Large intestine (tissue), 3 donors: ENCODE measurements around the gene DMD. TPM values are rescaled to one million over a fixed set of nuclear protein-coding genes. Genes with fewer than 3 reads are reported as not detected.
"Not testable (repeated sequence)": the region's sequence is repeated elsewhere in the genome, so short reads cannot be mapped to it uniquely, and the experiment has no call there.

ENCODE experiments used
- DNase-seq, 2 donors: peaks; one replicate each; pipeline versions ENCODE4 v3.0.0 to v3.0.0-alpha.2; 2013
- H3K27ac ChIP-seq: one replicate; pipeline ENCODE4 v1.5.1; 2013; ENCODE audit warnings: low read length
- H3K27me3 ChIP-seq: 2 replicates; pipeline ENCODE4 v1.6.1; 2013; ENCODE audit warnings: low read length; ENCODE audit not compliant: control insufficient read depth, insufficient read depth
- H3K36me3 ChIP-seq: 2 replicates; pipeline ENCODE4 v1.6.1; 2013; ENCODE audit warnings: low read length; ENCODE audit not compliant: control insufficient read depth, insufficient read depth
- H3K4me1 ChIP-seq: one replicate; pipeline ENCODE4 v1.6.1; 2013; ENCODE audit warnings: low read length; ENCODE audit not compliant: control insufficient read depth, insufficient read depth
- H3K4me3 ChIP-seq: one replicate; pipeline ENCODE4 v1.5.1; 2013; ENCODE audit warnings: low read length
- H3K9me3 ChIP-seq: one replicate; pipeline ENCODE4 v1.6.1; 2013; ENCODE audit warnings: mild to moderate bottlenecking, low read depth, low read length, moderate library complexity; ENCODE audit not compliant: control insufficient read depth
- WGBS: methylation state at CpG from one replicate; pipeline ENCODE4 v1.1.5; 2013; ENCODE audit warnings: low lambda C conversion rate; ENCODE audit not compliant: insufficient coverage; 5-methylcytosine and 5-hydroxymethylcytosine counted together
- polyA plus RNA-seq: library from polyadenylated mRNA; unstranded; fragments of 120-200 nt; gene quantifications from one replicate; pipeline ENCODE4 v1.2.1, GENCODE V29; 2013

The DMD gene
- polyA plus RNA-seq, 1 donor, result 23.3 TPM

GRCh38 chrX:32708542-32708941 is 502.8 kb downstream of the DMD start:
- no peaks in the 10 kb centered on the region for H3K9me3 ChIP-seq
- no CpG with 5 or more reads among the region's 4 CpGs for WGBS
- H3K4me3 ChIP-seq, result no peak overlapping the region
- H3K4me1 ChIP-seq, result no peaks in the 10 kb centered on the region
- no peak overlapping the region for H3K27ac ChIP-seq
- DNase-seq, result no peak
- H3K36me3 ChIP-seq, result no peaks in the 10 kb centered on the region
- no peaks in the 10 kb centered on the region for H3K27me3 ChIP-seq

- not testable (repeated sequence) for DNase-seq, H3K9me3 ChIP-seq, H3K36me3 ChIP-seq, H3K4me1 ChIP-seq, H3K27ac ChIP-seq, H3K4me3 ChIP-seq, H3K27me3 ChIP-seq
- no CpG with 5 or more reads among the region's 9 CpGs for WGBS
Measured at GRCh38 chrX:32705385-32705784, 506.0 kb downstream of the DMD start.

- no peaks in the 10 kb centered on the region for H3K9me3 ChIP-seq
- H3K27me3 ChIP-seq, result no peaks in the 10 kb centered on the region
- no peak for DNase-seq
- no peaks in the 10 kb centered on the region for H3K36me3 ChIP-seq
- H3K4me1 ChIP-seq, result no peaks in the 10 kb centered on the region
- no peak overlapping the region for H3K4me3 ChIP-seq
- H3K27ac ChIP-seq, result no peak overlapping the region
- no CpG with 5 or more reads among the region's 1 CpG for WGBS
Measured at GRCh38 chrX:32687379-32687778, 524.0 kb downstream of the DMD start.

- 100% methylated on average over 2 of the region's 5 CpGs for WGBS
- H3K36me3 ChIP-seq, result no peaks in the 10 kb centered on the region
- no peak for DNase-seq
- no peak overlapping the region for H3K4me3 ChIP-seq
- no peaks in the 10 kb centered on the region for H3K9me3 ChIP-seq
- no peaks in the 10 kb centered on the region for H3K27me3 ChIP-seq
- H3K4me1 ChIP-seq, result no peaks in the 10 kb centered on the region
- H3K27ac ChIP-seq, result no peak overlapping the region
Measured at GRCh38 chrX:32678487-32678886, 532.9 kb downstream of the DMD start.

- WGBS, result no CpG with 5 or more reads among the region's 4 CpGs
- Histone ChIP-seq H3K27me3 (no peaks in the 10 kb centered on the region), H3K4me3 (no peak overlapping the region), H3K36me3 (no peaks in the 10 kb centered on the region), H3K4me1 (no peaks in the 10 kb centered on the region), H3K27ac (no peak overlapping the region), H3K9me3 (no peaks in the 10 kb centered on the region)
- DNase-seq, result peak in 1 of 2 donors; percentile 2
Measured at GRCh38 chrX:32673193-32673592, 538.2 kb downstream of the DMD start.

GRCh38 chrX:32662516-32662915 is 548.8 kb downstream of the DMD start:
- DNase-seq, result no peak
- no peak overlapping the region for H3K4me3 ChIP-seq
- no CpG with 5 or more reads among the region's 2 CpGs for WGBS
- no peaks in the 10 kb centered on the region for H3K36me3 ChIP-seq
- H3K27ac ChIP-seq, result no peak overlapping the region
- H3K27me3 ChIP-seq, result no peaks in the 10 kb centered on the region
- no peaks in the 10 kb centered on the region for H3K9me3 ChIP-seq
- no peaks in the 10 kb centered on the region for H3K4me1 ChIP-seq

- no peak overlapping the region for H3K4me3 ChIP-seq
- no peaks in the 10 kb centered on the region for H3K36me3 ChIP-seq
- no peaks in the 10 kb centered on the region for H3K4me1 ChIP-seq
- 100% methylated on average over 1 of the region's 9 CpGs for WGBS
- H3K9me3 ChIP-seq, result no peaks in the 10 kb centered on the region
- H3K27me3 ChIP-seq, result no peaks in the 10 kb centered on the region
- DNase-seq, result no peak
- no peak overlapping the region for H3K27ac ChIP-seq
Measured at GRCh38 chrX:32644476-32645245, 566.7 kb downstream of the DMD start.

GRCh38 chrX:32642283-32642682 is 569.1 kb downstream of the DMD start:
- Histone ChIP-seq H3K27ac (no peak overlapping the region), H3K4me1 (no peaks in the 10 kb centered on the region), H3K9me3 (no peaks in the 10 kb centered on the region), H3K27me3 (no peaks in the 10 kb centered on the region), H3K4me3 (no peak overlapping the region), H3K36me3 (no peaks in the 10 kb centered on the region)
- no peak for DNase-seq
- no CpG with 5 or more reads among the region's 3 CpGs for WGBS

- Histone ChIP-seq H3K27me3 (no peaks in the 10 kb centered on the region), H3K9me3 (no peaks in the 10 kb centered on the region), H3K27ac (no peak overlapping the region), H3K36me3 (no peaks in the 10 kb centered on the region), H3K4me3 (no peak overlapping the region), H3K4me1 (no peaks in the 10 kb centered on the region)
- no CpG with 5 or more reads among the region's 5 CpGs for WGBS
- DNase-seq, result no peak
Measured at GRCh38 chrX:32618154-32618553, 593.2 kb downstream of the DMD start.

GRCh38 chrX:32614707-32615106 is 596.6 kb downstream of the DMD start:
- WGBS, result no CpG with 5 or more reads among the region's 2 CpGs

GRCh38 chrX:32599156-32599555 is 612.2 kb downstream of the DMD start:
- Histone ChIP-seq H3K4me1 (no peaks in the 10 kb centered on the region), H3K36me3 (no peaks in the 10 kb centered on the region), H3K27me3 (no peaks in the 10 kb centered on the region), H3K4me3 (no peak overlapping the region), H3K27ac (no peak overlapping the region), H3K9me3 (no peaks in the 10 kb centered on the region)
- WGBS, result no CpG with 5 or more reads among the region's 4 CpGs
- no peak for DNase-seq

More at GRCh38 chrX:32614707-32615106, 596.6 kb downstream of the DMD start:
- Histone ChIP-seq H3K9me3 (no peaks in the 10 kb centered on the region), H3K27me3 (no peaks in the 10 kb centered on the region), H3K4me3 (no peak overlapping the region), H3K27ac (no peak overlapping the region), H3K4me1 (no peaks in the 10 kb centered on the region), H3K36me3 (no peaks in the 10 kb centered on the region)
- DNase-seq, result no peak
